ENCODE results near the gene FHOD1. TPM values are rescaled to one million over a fixed set of nuclear protein-coding genes. Genes with fewer than 3 reads are reported as not detected.

Gene FHOD1
- total and polyA plus RNA-seq, 2 of the 13 experiments (the other 11 are each of a cell fraction or from before 2014, with no cell fraction given), result 20.0 to 20.8 TPM

- peak; percentile 84; the same call in 1 of the 2 replicates for TF ChIP-seq ZNF275 (CRISPR knock-in tag; IDR thresholded peaks at IDR 0.05; ENCODE audit: borderline replicate concordance)
- TF ChIP-seq NR2C2 (CRISPR knock-in tag; IDR thresholded peaks at IDR 0.05; ENCODE audit: borderline replicate concordance), result peak; percentile 62; the same call in 1 of the 2 replicates
- no peak for TF ChIP-seq PHB2 (IDR thresholded peaks at IDR 0.05; ENCODE audit: partially characterized antibody)
- peak; percentile 92 for TF ChIP-seq ZNF503 (CRISPR knock-in tag; IDR thresholded peaks at IDR 0.05)
- peak; percentile 92 for TF ChIP-seq ZNF264 (CRISPR knock-in tag; IDR thresholded peaks at IDR 0.05)
- TF ChIP-seq TRIM22 (IDR thresholded peaks at IDR 0.05), result no peak
- TF ChIP-seq AHDC1 (CRISPR knock-in tag; IDR thresholded peaks at IDR 0.05; ENCODE audit: borderline replicate concordance), result peak; percentile 72
- TF ChIP-seq ZNF432 (CRISPR knock-in tag; IDR thresholded peaks at IDR 0.05; ENCODE audit: borderline replicate concordance), result no peak
- TF ChIP-seq ZNF883 (CRISPR knock-in tag; IDR thresholded peaks at IDR 0.05; ENCODE audit: not compliant biosample characterization), result peak; percentile 73
- no peak for TF ChIP-seq ZNF7 (CRISPR knock-in tag; IDR thresholded peaks at IDR 0.05)
- peak; percentile 92 for TF ChIP-seq SP5 (CRISPR knock-in tag; IDR thresholded peaks at IDR 0.05; ENCODE audit: borderline replicate concordance, low read depth)
- TF ChIP-seq ZBTB33 (CRISPR knock-in tag; IDR thresholded peaks at IDR 0.05), result peak; percentile 55; the same call in 1 of the 2 replicates
- TF ChIP-seq ZBTB44 (CRISPR knock-in tag; IDR thresholded peaks at IDR 0.05), result no peak; the same call in 1 of the 2 replicates
- TF ChIP-seq ZNF292 (CRISPR knock-in tag; IDR thresholded peaks at IDR 0.05; ENCODE audit: borderline replicate concordance, low read depth), result peak; percentile 61; the same call in 1 of the 2 replicates
Observed at GRCh38 chr16:67246081-67246755, 1.1 kb downstream of the FHOD1 start (continued).
